NCI-H345 treated with DMSO at 0.1 percent for 48 hours (cell line): ENCODE data around the gene NUDT13.
"Not testable (repeated sequence)": the region's sequence is repeated elsewhere in the genome, so short reads cannot be mapped to it uniquely, and the experiment has no call there.

Experiments
- DNase-seq: peaks from one replicate; lab custom pipeline; 2025; ENCODE audit not compliant: unreplicated experiment; lab: John Stamatoyannopoulos, UW

Gene NUDT13

GRCh38 chr10:73097305-73097670 is 13.0 kb upstream of the NUDT13 start:
- DNase-seq: no peak

- DNase-seq: no peak
Observed at GRCh38 chr10:73099141-73099540, 11.1 kb upstream of the NUDT13 start.

- DNase-seq: no peak
Observed at GRCh38 chr10:73106301-73106700, 4.0 kb upstream of the NUDT13 start.

- not testable (repeated sequence) for DNase-seq
Observed at GRCh38 chr10:73109248-73109652, 1.0 kb upstream of the NUDT13 start.

- DNase-seq: not testable (repeated sequence)
Observed at GRCh38 chr10:73112032-73112431, 1.8 kb downstream of the NUDT13 start.

GRCh38 chr10:73113551-73113950 is 3.3 kb downstream of the NUDT13 start:
- no peak for DNase-seq

- DNase-seq: no peak
Observed at GRCh38 chr10:73116017-73116416, 5.8 kb downstream of the NUDT13 start.

GRCh38 chr10:73117976-73118743 is 7.9 kb downstream of the NUDT13 start:
- no peak for DNase-seq

- DNase-seq: no peak
Observed at GRCh38 chr10:73119457-73119856, 9.2 kb downstream of the NUDT13 start.

GRCh38 chr10:73119952-73120351 is 9.7 kb downstream of the NUDT13 start:
- no peak for DNase-seq

- DNase-seq: no peak
Observed at GRCh38 chr10:73126343-73126742, 16.1 kb downstream of the NUDT13 start.

- DNase-seq: no peak
Observed at GRCh38 chr10:73131301-73131700, 21.0 kb downstream of the NUDT13 start.

- DNase-seq: no peak
Observed at GRCh38 chr10:73131913-73132686, 21.8 kb downstream of the NUDT13 start.

- DNase-seq: no peak
Observed at GRCh38 chr10:73134727-73135126, 24.5 kb downstream of the NUDT13 start.

GRCh38 chr10:73136627-73137026 is 26.4 kb downstream of the NUDT13 start:
- DNase-seq: no peak

GRCh38 chr10:73139251-73139650 is 29.0 kb downstream of the NUDT13 start:
- DNase-seq: no peak

- no peak for DNase-seq
Observed at GRCh38 chr10:73141603-73142002, 31.3 kb downstream of the NUDT13 start.

GRCh38 chr10:73150633-73151413 is 40.6 kb downstream of the NUDT13 start:
- not testable (repeated sequence) for DNase-seq

- no peak for DNase-seq
Observed at GRCh38 chr10:73152009-73152408, 41.8 kb downstream of the NUDT13 start.

- no peak for DNase-seq
Observed at GRCh38 chr10:73156054-73156453, 45.8 kb downstream of the NUDT13 start.

- peak; percentile 0 for DNase-seq
Observed at GRCh38 chr10:73159038-73159648, 48.9 kb downstream of the NUDT13 start.
